Activated B cell treated with CpG ODN at 0.5 μM for 24 hours (primary cell): Measurements from ENCODE around the gene FOLR2. TPM values are rescaled to one million over a fixed set of nuclear protein-coding genes. Genes with fewer than 3 reads are reported as not detected.

Source experiments
- ATAC-seq: fragments of 200-7000 bp; cut with Tn5 transposase; one replicate; pipeline ENCODE4 v1.10.0; 2021; ENCODE audit warnings: low read depth, mild to moderate bottlenecking, moderate library complexity
- CTCF ChIA-PET: fragments of 350-600 bp; sonication (Branson Sonifier 250); formaldehyde crosslinking; loops from one replicate; lab custom pipeline; 2021; ENCODE audit warnings: antibody characterized with exemption; lab: Charles Lee
- POLR2A ChIA-PET: fragments of 350-600 bp; sonication (Branson Sonifier 250); formaldehyde crosslinking; loops from one replicate; lab custom pipeline; 2021; ENCODE audit warnings: antibody characterized with exemption; lab: Charles Lee
- DNase-seq: peaks from one replicate; pipeline ENCODE4 v3.0.0; 2022
- H3K27ac Mint-ChIP-seq: one replicate; pipeline ENCODE4 v1.8.0; 2020; ENCODE audit warnings: mixed read lengths
- H3K27me3 Mint-ChIP-seq: one replicate; pipeline ENCODE4 v1.8.0; 2021; ENCODE audit warnings: mixed read lengths
- H3K36me3 Mint-ChIP-seq: one replicate; pipeline ENCODE4 v1.8.0; 2021; ENCODE audit warnings: low read depth, mixed read lengths
- H3K4me1 Mint-ChIP-seq: one replicate; pipeline ENCODE4 v1.8.0; 2021; ENCODE audit warnings: mixed read lengths
- H3K4me3 Mint-ChIP-seq: one replicate; pipeline ENCODE4 v1.8.0; 2020; ENCODE audit warnings: mild to moderate bottlenecking, mixed read lengths
- H3K9me3 Mint-ChIP-seq: one replicate; pipeline ENCODE4 v1.8.0; 2020; ENCODE audit warnings: mixed read lengths
- CTCF ChIP-seq: fragments of 200-600 bp; IDR thresholded peaks from one replicate; pipeline ENCODE4 v1.8.0; 2022; ENCODE audit warnings: antibody characterized with exemption, mild to moderate bottlenecking
- intact Hi-C: fragments of 100-400 bp; cut with micrococcal nuclease; formaldehyde crosslinking; loops from one replicate; pipeline ENCODE4 v1.15.1; 2024
- total RNA-seq: library from RNA; stranded (reverse); gene quantifications from 2 replicates; pipeline ENCODE4 v1.2.3, GENCODE V29; 2022

The FOLR2 gene
- total RNA-seq, 1 donor from 2014 or later: 0.67 TPM

DNA sequence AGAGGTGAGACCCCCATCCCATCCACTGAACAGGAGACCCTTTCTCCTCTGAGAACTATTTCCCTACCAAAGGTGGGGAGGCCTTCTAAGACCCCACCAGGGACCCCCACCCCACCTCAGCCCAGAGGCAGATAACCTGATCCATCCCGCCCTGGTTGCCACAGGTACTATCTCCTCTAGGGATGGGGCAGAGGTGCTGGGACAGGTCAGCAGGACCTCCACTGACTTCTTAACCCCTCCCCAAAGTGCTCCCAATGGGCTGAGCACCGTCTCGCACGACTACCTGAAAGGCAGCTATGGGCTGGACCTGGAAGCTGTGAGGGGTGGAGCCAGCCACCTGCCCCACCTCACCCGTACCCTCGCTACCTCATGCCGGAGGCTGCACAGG, 12.2 kb downstream of the FOLR2 start:
- DNase-seq (no peak), ATAC-seq (no peak)
- no peak for TF ChIP-seq CTCF
- peaks cover 58% of the 10 kb centered on the region for H3K36me3 Mint-ChIP-seq
- H3K9me3 Mint-ChIP-seq: no peaks in the 10 kb centered on the region
- CTCF ChIA-PET: no interaction called here
- intact Hi-C loops: loop anchor here (10.0 kb wide), 2 partner anchors 586 to 1156 kb away; partner anchors contain the start of gene ATG16L2
- peaks cover 18% of the 10 kb centered on the region for H3K4me1 Mint-ChIP-seq
- H3K27me3 Mint-ChIP-seq: no peaks in the 10 kb centered on the region
- H3K4me3 Mint-ChIP-seq: no peak overlapping the region
- POLR2A ChIA-PET: no interaction called here
- no peak overlapping the region for H3K27ac Mint-ChIP-seq

GRCh38 chr11:72229336-72229924, 12.8 kb downstream of the FOLR2 start:
- intact Hi-C loops: loop anchor here (10.0 kb wide), 2 partner anchors 585 to 1155 kb away; partner anchors contain the start of gene ATG16L2
- ChIA-PET POLR2A (no interaction called here), CTCF (no interaction called here)
- ATAC-seq: no peak
- no peak overlapping the region for H3K4me3 Mint-ChIP-seq
- no peak for TF ChIP-seq CTCF
- H3K36me3 Mint-ChIP-seq: peaks cover 61% of the 10 kb centered on the region
- H3K27me3 Mint-ChIP-seq: no peaks in the 10 kb centered on the region
- no peak overlapping the region for H3K27ac Mint-ChIP-seq
- H3K4me1 Mint-ChIP-seq: peaks cover 24% of the 10 kb centered on the region
- DNase-seq: no peak
- no peaks in the 10 kb centered on the region for H3K9me3 Mint-ChIP-seq

DNA sequence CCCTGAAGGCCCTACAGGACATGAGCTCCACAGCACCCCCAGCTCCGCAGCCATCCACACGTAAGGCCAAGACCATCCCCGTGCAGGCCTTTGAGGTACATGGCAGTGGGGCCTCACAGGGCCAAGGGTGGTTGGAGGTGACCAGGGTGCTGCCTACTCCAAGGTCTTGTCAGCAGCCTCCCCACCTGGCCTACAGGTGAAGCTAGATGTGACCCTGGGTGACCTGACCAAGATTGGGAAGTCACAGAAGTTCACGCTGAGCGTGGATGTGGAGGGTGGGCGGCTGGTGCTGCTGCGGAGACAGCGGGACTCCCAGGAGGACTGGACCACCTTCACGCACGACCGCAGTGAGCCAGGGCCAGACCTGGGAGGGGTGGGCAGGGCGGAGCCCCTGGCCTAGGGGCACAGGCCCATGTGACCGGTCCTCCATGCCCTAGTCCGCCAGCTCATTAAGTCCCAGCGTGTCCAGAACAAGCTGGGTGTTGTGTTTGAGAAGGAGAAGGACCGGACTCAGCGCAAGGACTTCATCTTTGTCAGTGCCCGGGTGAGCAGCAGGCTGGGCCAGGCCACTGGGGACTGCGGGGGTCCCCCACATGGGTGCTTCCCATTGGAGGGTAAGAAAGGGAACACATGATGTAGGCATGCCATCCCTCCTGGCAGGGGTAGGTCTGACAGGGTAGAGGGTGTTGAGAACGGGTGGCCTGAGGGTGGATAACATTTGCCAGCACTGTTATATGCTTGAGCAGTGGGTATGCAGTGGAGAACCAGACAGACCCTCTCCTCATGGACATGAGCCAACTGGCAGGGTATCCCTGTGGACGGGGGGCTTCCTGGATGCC, 13.6 kb downstream of the FOLR2 start:
- Mint-ChIP-seq H3K4me1 (peaks cover 28% of the 10 kb centered on the region), H3K36me3 (peaks cover 68% of the 10 kb centered on the region), H3K27ac (no peak overlapping the region), H3K27me3 (no peaks in the 10 kb centered on the region), H3K9me3 (no peaks in the 10 kb centered on the region), H3K4me3 (no peak overlapping the region)
- ATAC-seq (no peak), DNase-seq (no peak)
- TF ChIP-seq CTCF: no peak
- intact Hi-C loops: loop anchor here (10.0 kb wide), 2 partner anchors 585 to 1155 kb away; partner anchors contain the start of gene ATG16L2
- ChIA-PET POLR2A (no interaction called here), CTCF (no interaction called here)

GRCh38 chr11:72230764-72231365, 14.3 kb downstream of the FOLR2 start:
- no peak for DNase-seq
- ChIA-PET POLR2A (no interaction called here), CTCF (no interaction called here)
- no peak for ATAC-seq
- intact Hi-C loops: no loop called here
- Mint-ChIP-seq H3K4me3 (no peak overlapping the region), H3K4me1 (peaks cover 21% of the 10 kb centered on the region), H3K27me3 (no peaks in the 10 kb centered on the region), H3K36me3 (peaks cover 73% of the 10 kb centered on the region), H3K27ac (no peak overlapping the region), H3K9me3 (no peaks in the 10 kb centered on the region)
- TF ChIP-seq CTCF: no peak
